ENCODE data around the gene RAI1. TPM values are rescaled to one million over a fixed set of nuclear protein-coding genes. Genes with fewer than 3 reads are reported as not detected.

The RAI1 gene
- total and polyA plus RNA-seq, 10 of the 15 experiments (the other 5 are each of a cell fraction or from before 2014, with no cell fraction given) = 0.66 to 37.7 (median 6.0) TPM

- peaks cover 0 to 6% of the 10 kb centered on the region in 2 experiments; a peak in 2 of 4 replicates for H3K36me3 ChIP-seq (ENCODE audit: control insufficient read depth in 2 of 2, insufficient read depth in 2 of 2, low read length in 1 of 2)
- no peaks in the 10 kb centered on the region; the same call in 1 of the 2 replicates for H4K20me1 ChIP-seq (ENCODE audit: control insufficient read depth, insufficient read depth)
- 2% methylated on average over 69 of the region's 75 CpGs for WGBS (ENCODE audit: insufficient coverage, insufficient replicate concordance, low lambda C conversion rate, missing lambda C conversion rate)
- ChIA-PET SMC1A (ENCODE audit: uncharacterized antibody, unreplicated experiment) (interaction anchor here (1.7 kb wide), 1 partner anchor 100 kb away, joined by 8 read pairs; no protein-coding TSS in a partner anchor), RAD21 (ENCODE audit: unreplicated experiment) (interaction anchor here (1.2 to 1.5 kb wide), 2 partner anchors 29 to 67 kb away, joined by 3 to 7 read pairs; no protein-coding TSS in a partner anchor), CTCF (interaction anchor here (0.8 to 1.7 kb wide), 3 partner anchors 66 to 136 kb away, joined by 3 to 4 read pairs (median 3); no protein-coding TSS in a partner anchor), POLR2A (interaction anchor here (1.2 kb wide), 1 partner anchor 91 kb away, joined by 3 read pairs; no protein-coding TSS in a partner anchor)
- H2AFZ ChIP-seq (ENCODE audit: control insufficient read depth, low read depth, low read length) = no peak overlapping the region
- ATAC-seq (peak; percentile 74), FAIRE-seq (no peak), DNase-seq (ENCODE audit: low read depth, low spot score) (peak; percentile 33)
- no peaks in the 10 kb centered on the region for H3K27me3 ChIP-seq (replicated peaks in 1 of 2; ENCODE audit: control insufficient read depth in 2 of 2, insufficient read depth in 2 of 2, low read length in 1 of 2)
- TF ChIP-seq HDAC6 (IDR thresholded peaks at IDR 0.05; ENCODE audit: unreplicated experiment) (peak; percentile 86), DPF2 (IDR thresholded peaks at IDR 0.05) (0 out of 2 replicates have a peak, but pooled peaks have one; percentile 49), TCF12 (IDR thresholded peaks at IDR 0.05; ENCODE audit: low read depth, low read length) (peak; percentile 50; the same call in 1 of the 2 replicates), E2F4 (IDR thresholded peaks at IDR 0.05; ENCODE audit: low read depth, low read length) (no peak), CTCF (IDR thresholded peaks at IDR 0.05 in 2 of 3, conservative IDR thresholded peaks at IDR 0.05 in 1 of 3; ENCODE audit: control insufficient read depth in 2 of 3, extremely low read depth in 1 of 3, insufficient read depth in 1 of 3, low read depth in 3 of 3, low read length in 3 of 3) (peak in 2 of 3 experiments; percentile 15 to 16; a peak in 3 of 6 replicates), NR2F1 (conservative IDR thresholded peaks at IDR 0.05) (peak; percentile 90), NR2C1 (IDR thresholded peaks at IDR 0.05) (peak; percentile 65; the same call in 1 of the 2 replicates), POLR2A (IDR thresholded peaks at IDR 0.05; ENCODE audit: low read depth, low read length) (no peak), NFIC (IDR thresholded peaks at IDR 0.05; ENCODE audit: low read depth, low read length) (no peak), GATAD2B (conservative IDR thresholded peaks at IDR 0.05; ENCODE audit: low read depth) (peak; percentile 59; the same call in 1 of the 2 replicates), FOXK2 (IDR thresholded peaks at IDR 0.05) (no peak), EGR1 (IDR thresholded peaks at IDR 0.05; ENCODE audit: borderline replicate concordance in 1 of 2, low read depth in 2 of 2, low read length in 2 of 2) (peak in 1 of 2 experiments; percentile 89; a peak in 2 of 3 replicates)
- no peak overlapping the region; the same call in 1 of the 2 replicates for H3K9ac ChIP-seq (ENCODE audit: control insufficient read depth, insufficient read depth, low read length)
- in situ Hi-C loops (cut with MboI) = no loop called here
- no peaks in the 10 kb centered on the region for H3K9me3 ChIP-seq (replicated peaks; ENCODE audit: control insufficient read depth, insufficient read depth, low read length)
- no peak overlapping the region for H3K27ac ChIP-seq (ENCODE audit: control insufficient read depth, insufficient read depth)
- H3K4me3 ChIP-seq = peak overlapping the region; percentile 65
- no TSS peak for BruUV-seq (replicated peaks)
- peaks cover 11% of the 10 kb centered on the region for H3K4me1 ChIP-seq (ENCODE audit: control insufficient read depth, insufficient read depth, low read length)
- H3K4me2 ChIP-seq (ENCODE audit: control insufficient read depth, insufficient read depth) = peak overlapping the region; percentile 81
- H3K79me2 ChIP-seq (ENCODE audit: control insufficient read depth, insufficient read depth, low read length) = no peaks in the 10 kb centered on the region
- intact Hi-C loops (cut with micrococcal nuclease; ENCODE audit: unreplicated experiment) = no loop called here
Measured at GRCh38 chr17:17783116-17783824, 102.0 kb downstream of the RAI1 start.
